ENCODE results near the gene EML1. TPM values are rescaled to one million over a fixed set of nuclear protein-coding genes. Genes with fewer than 3 reads are reported as not detected.

The EML1 gene
- total RNA-seq, 1 donor from 2014 or later, result 34.5 TPM

DNA sequence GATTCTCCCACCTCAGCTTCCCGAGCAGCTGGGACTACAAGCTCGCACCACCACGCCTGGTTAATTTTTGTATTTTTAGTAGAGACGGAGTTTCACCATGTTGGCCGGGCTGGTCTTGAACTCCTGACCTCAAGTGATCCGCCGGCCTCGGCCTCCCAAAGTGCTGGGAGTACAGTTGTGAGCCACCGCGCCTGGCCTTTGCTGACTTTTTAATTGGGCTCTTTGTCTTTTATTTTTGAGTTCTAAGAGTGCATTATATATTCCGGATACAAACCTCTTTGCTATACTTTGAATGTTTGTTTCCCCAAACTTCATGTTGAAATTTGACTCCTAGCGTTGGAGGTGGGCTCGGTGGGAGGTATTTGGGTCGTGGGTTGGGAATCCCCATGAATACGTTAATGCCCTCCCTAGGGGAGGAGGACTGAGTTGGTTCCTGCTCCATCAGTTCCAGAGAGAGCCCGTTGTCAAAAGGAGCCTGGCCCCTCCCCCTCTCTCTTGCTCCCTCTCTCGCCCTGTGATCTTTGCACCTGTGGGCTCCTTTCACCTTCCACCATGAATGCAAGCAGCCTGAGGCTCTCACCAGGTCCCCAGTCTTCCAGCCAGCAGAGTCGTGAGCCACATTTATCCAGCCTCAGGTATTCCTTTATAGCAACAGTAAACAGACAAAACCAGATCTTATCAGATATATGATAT lies 168.8 kb downstream of the EML1 start:
- Histone ChIP-seq H3K9me3 (no peaks in the 10 kb centered on the region), H3K27me3 (ENCODE audit: low read depth) (no peaks in the 10 kb centered on the region), H3K27ac (no peak overlapping the region), H3K36me3 (no peaks in the 10 kb centered on the region), H3K4me1 (no peaks in the 10 kb centered on the region), H3K4me3 (no peak overlapping the region)
- intact Hi-C loops (cut with DNase I), result no loop called here
- TF ChIP-seq, protein P1, sequence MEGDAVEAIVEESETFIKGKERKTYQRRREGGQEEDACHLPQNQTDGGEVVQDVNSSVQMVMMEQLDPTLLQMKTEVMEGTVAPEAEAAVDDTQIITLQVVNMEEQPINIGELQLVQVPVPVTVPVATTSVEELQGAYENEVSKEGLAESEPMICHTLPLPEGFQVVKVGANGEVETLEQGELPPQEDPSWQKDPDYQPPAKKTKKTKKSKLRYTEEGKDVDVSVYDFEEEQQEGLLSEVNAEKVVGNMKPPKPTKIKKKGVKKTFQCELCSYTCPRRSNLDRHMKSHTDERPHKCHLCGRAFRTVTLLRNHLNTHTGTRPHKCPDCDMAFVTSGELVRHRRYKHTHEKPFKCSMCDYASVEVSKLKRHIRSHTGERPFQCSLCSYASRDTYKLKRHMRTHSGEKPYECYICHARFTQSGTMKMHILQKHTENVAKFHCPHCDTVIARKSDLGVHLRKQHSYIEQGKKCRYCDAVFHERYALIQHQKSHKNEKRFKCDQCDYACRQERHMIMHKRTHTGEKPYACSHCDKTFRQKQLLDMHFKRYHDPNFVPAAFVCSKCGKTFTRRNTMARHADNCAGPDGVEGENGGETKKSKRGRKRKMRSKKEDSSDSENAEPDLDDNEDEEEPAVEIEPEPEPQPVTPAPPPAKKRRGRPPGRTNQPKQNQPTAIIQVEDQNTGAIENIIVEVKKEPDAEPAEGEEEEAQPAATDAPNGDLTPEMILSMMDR (IDR thresholded peaks at IDR 0.05), result no peak
- no peak for ATAC-seq
- no peak for DNase-seq

DNA sequence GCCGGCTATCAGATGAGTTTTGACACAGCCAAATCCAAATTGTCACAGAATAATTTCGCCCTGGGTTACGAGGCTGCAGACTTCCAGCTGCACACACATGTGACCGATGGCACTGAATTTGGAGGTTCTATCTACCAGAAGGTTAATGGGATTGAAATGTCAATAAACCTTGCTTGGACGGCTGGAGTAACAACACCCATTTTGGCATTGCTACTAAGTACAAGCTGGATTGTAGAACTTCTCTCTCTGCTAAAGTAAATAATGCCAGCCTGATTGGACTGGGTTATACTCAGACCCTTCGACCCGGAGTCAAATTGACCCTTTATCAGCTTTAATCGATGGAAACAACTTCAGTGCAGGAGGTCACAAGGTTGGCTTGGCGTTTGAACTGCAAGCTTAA lies 171.8 kb downstream of the EML1 start:
- Histone ChIP-seq H3K27me3 (ENCODE audit: low read depth) (no peaks in the 10 kb centered on the region), H3K36me3 (no peaks in the 10 kb centered on the region), H3K27ac (no peak overlapping the region), H3K4me1 (no peaks in the 10 kb centered on the region), H3K4me3 (no peak overlapping the region), H3K9me3 (no peaks in the 10 kb centered on the region)
- TF ChIP-seq, protein P1 (IDR thresholded peaks at IDR 0.05), result no peak
- no peak for DNase-seq
- ATAC-seq, result no peak
- intact Hi-C loops (cut with DNase I), result no loop called here

DNA sequence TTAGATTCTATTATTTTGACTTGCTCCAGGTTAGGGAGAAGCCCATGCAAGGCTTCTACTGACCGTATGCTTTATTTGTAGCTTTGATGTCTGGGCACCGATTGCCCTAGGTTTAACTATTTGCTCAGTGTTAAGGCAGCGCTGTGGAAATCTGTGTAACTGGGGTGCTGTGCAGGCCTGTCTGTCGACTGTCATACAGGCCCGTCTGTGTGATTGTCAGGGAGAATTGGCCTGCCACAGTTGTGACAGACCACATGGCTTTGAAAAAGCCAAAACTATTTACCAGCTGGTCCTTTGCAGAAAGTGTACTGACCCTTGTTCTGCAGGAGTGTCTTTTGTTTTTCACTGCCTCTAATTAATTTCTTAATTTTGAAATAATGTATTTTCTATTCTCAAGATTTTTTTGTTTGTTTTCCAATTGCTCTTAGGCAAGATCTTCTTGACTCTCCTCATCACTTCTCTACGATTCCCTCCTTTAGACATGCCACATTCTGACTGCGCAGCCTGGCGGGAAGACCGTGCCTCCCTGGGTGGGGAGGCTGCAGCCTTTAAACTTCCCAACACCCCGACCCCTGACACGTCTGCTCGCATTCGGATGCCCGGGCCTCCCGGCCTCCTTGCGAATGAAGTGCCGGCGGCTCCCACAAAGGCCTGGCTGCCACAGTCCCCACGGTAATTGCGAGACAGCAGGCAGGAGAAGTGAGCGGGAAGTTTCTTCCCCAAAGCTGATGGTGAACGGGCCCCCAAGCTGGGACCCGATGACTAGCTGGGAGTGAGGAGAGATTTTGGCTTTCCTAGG lies 173.0 kb downstream of the EML1 start:
- no peaks in the 10 kb centered on the region for H3K36me3 ChIP-seq
- H3K27ac ChIP-seq, result no peak overlapping the region
- ATAC-seq (no peak), DNase-seq (no peak)
- no peaks in the 10 kb centered on the region for H3K9me3 ChIP-seq
- H3K4me1 ChIP-seq, result peaks cover 6% of the 10 kb centered on the region
- intact Hi-C loops (cut with DNase I), result no loop called here
- no peaks in the 10 kb centered on the region for H3K27me3 ChIP-seq (ENCODE audit: low read depth)
- TF ChIP-seq, protein P1 (IDR thresholded peaks at IDR 0.05), result no peak
- H3K4me3 ChIP-seq, result no peak overlapping the region

DNA sequence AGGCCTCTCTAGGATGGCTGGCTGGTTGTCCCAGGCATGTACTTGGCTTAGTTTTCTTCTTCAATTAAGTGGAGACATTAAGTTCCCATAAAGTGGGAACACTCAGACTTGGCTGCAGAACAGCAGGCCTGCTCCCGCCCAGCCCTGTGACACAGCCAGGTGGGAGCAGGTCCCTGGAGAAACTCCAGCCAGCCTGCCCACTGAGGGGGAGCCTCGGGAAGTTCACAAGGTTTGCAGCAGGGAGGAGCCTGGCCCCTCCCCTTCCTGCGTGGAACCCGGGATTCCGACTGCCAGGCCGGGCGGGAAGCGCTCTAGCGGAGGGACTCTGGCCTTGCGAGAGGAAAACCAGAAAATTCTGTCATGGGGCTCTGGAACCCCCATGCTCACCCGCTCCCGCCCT lies 173.7 kb downstream of the EML1 start:
- H3K4me1 ChIP-seq, result peaks cover 6% of the 10 kb centered on the region
- no peaks in the 10 kb centered on the region for H3K36me3 ChIP-seq
- DNase-seq (no peak), ATAC-seq (no peak)
- H3K9me3 ChIP-seq, result no peaks in the 10 kb centered on the region
- no peak overlapping the region for H3K27ac ChIP-seq
- TF ChIP-seq, protein P1 (IDR thresholded peaks at IDR 0.05), result no peak
- intact Hi-C loops (cut with DNase I), result no loop called here
- no peak overlapping the region for H3K4me3 ChIP-seq
- no peaks in the 10 kb centered on the region for H3K27me3 ChIP-seq (ENCODE audit: low read depth)

DNA sequence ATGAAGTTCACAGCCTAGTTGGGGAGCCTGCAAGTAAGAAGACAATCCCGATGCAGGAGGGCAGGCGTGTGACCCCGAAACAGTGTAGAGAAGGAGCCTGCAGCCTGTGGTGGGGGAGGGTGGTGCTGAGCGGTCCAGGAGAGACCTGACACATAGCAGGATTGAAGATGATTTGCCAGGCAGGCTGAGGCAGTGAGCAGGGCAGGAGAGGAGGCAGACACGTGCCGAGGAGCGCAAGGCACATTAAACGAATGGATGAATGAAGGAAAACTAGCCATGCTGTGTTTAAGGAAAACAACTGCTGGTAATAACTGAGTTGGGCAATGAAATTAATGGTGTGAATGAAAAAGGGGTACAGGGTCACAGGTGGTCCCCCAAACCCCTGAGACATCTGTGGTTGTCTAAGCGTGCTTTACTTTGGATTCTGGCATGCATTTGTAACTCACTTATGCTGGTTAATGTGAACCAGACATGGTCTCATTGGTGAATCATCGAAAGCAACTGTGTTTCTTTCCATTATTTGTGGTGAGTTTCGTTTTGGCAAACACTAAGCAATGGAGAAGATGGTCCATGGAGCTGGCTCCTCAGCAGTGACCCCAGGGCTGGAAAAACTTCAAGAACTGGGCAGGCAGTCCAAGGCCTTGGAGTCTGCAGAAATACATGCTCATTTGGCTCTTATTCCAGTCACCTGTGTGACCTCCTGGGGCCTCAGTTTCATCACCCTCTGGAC lies 175.1 kb downstream of the EML1 start:
- Histone ChIP-seq H3K36me3 (no peaks in the 10 kb centered on the region), H3K27ac (no peak overlapping the region), H3K4me3 (no peak overlapping the region), H3K9me3 (no peaks in the 10 kb centered on the region), H3K27me3 (ENCODE audit: low read depth) (no peaks in the 10 kb centered on the region), H3K4me1 (peaks cover 6% of the 10 kb centered on the region)
- intact Hi-C loops (cut with DNase I), result no loop called here
- no peak for ATAC-seq
- no peak for DNase-seq
- TF ChIP-seq, protein P1 (IDR thresholded peaks at IDR 0.05), result no peak
